ENCODE measurements around the gene AGPAT2.

- no peak for TF ChIP-seq GATA3 (IDR thresholded peaks at IDR 0.05; ENCODE audit: low read depth, low read length)
- no peak for TF ChIP-seq GATA2 (IDR thresholded peaks at IDR 0.05; ENCODE audit: low read depth, low read length)
Observed at GRCh38 chr9:136643596-136644342, 43.5 kb downstream of the AGPAT2 start.

All from SH-SY5Y (cell line).